KG1 (cell line): ENCODE results near the gene AGPS.
"Not testable (repeated sequence)": the region's sequence is repeated elsewhere in the genome, so short reads cannot be mapped to it uniquely, and the experiment has no call there.

Experiments used
- DNase-seq: peaks from one replicate; lab custom pipeline; 2025; lab: John Stamatoyannopoulos, UW

AGPS gene

DNA sequence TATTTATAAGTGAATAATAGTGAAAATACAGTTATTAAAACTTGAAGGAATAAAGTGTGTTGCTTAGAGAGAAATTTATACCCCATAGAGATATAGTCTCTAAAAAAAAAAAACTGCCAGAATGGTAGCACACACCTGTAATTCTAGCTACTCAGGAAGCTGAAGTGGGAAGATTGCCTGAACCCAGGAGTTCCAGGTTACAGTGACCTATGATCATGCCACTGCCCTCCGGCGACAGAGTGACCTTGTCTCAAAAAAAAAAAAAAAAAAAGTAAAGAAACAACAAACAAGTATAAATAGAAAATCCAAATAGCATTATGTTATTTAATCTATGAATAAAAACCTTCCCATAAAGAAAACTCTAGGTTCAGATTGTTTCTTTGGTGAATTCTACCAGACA, 7.4 kb upstream of the AGPS start:
- no peak for DNase-seq

DNA sequence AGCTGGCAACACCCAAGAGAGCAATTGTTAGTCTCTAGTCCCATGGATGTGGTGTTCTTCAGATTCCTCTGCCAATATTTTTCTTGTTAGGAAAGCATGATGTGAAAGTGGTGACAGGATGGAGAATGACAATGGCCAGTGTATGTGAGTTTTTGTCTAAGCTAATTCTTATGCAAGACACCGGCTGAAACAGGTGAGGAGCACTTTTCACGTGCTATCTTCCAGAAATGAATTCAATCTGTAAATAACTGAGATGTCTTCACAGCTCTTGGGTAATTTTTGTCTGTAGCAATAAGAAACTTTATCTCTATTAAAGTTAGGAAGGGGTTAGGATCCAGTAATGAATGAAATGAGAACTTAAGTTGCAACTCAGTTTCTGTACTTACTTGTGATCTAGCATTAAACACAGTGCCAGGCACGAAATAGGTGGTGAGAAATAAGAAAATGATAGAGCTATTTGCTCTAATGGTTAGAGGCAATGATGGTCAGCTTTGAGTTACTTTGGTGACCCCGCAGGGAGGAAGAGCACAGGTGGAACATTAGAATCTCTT, 676 bp upstream of the AGPS start:
- DNase-seq, result no peak

DNA sequence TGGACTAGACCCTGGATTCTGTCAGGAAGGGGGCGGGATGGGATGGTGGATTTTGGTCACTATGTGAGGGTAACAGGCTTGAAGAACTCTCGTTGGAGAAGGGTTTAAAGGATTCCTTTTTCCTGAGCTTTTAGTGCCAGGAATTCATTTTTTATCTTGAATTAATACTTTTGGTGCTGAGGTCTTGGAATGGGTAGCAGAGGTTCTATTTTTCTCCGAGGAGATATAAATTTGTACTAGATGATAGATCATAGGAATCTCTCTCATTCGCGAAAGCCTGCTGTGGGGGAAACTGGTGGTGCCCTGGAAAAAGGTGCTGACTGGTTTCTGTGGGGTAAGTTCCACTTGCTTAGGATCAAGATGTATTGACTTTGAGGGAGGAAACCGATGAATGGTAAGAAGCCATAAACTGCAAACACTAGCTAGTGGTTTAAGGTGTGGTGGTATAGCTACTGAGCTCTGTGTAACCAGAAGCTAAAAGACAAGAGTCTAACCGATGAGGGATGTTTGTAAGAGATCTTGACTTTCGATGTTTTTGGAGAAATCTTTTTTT, 706 bp downstream of the AGPS start:
- no peak for DNase-seq

DNA sequence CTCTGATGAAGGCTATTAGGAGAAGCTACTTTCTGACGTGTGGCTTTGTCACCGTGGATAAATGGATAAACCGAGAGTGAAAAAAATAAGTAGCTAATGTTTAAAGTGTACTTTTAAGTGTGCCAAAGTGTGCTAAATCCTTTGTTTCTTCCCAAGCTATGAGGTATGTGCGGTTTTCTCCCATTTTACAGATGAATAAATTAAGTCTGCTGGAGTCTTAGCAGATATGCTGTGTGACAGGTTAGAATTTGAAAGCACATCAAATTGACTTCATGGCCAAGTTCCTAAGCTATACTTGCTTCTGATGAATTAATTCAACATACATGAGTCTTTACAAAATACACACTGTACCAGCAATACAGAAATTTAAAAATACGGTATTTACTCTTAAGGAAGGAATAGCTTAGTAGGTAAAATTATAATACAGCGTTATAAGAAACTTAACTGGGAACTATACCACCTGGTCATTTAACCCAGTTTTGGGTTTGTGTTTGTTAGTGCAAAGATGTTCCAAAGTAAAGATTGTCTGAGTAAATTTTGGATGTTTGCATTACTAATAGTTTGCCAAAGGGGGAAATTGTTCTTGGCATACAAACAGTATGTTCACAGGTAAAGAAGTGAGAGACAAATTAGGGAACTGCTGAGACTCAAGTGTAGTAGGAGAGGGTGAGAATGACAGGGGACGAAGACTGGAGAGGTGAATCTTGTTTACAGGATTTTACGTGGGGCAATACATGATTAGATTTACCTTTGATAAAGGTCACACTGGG, 1.4 kb downstream of the AGPS start:
- no peak for DNase-seq

DNA sequence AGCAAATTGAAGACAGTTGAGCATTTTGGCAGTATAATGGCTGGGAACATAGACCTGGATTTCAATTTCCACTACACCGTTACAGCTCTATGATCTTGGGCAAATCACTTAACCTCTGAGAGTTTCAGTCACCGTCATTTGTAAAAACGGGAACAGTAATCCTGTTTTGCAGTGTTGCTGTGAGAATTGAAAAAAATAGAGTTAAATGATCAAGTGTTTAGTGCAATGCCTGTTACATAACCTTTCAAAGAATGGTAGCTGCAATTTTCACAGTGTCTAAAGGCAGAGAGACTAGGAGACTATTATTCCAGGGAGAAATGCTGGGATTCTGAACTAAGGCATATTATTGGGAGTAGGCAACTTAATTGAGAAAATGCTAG, 2.0 kb downstream of the AGPS start:
- DNase-seq, result no peak

DNA sequence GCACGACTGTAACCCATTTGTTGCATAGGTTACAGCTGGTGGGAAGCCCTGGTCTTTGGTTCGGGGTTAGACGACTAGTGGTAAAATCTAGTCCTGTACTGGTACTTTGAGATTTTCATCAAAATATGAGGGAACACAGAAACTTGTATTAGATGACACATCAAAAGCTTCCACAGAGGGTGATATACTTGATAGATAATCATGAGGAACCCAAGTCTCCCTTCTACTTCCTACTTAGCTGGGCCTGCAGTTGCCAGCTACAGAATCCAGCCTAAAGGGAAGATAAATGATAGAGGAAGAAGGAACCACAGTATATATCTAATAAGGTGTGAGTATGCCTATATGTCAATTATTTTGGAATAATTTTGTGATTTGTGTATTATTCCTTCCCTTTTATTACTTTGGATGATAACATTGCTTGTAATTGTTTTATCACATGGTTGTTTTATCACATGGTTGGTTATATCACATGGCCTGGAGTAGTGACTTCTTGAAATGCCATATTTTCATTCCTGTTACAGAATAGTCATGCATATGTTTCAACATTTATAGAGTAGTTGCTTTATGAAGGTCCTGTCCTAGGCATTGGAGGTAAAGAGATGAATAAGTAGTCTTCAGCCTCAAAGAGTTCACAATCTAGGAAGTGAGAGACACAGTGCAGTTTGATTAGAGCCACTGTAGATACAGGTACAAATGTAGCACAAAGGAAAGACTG, 2.9 kb downstream of the AGPS start:
- DNase-seq, result no peak

DNA sequence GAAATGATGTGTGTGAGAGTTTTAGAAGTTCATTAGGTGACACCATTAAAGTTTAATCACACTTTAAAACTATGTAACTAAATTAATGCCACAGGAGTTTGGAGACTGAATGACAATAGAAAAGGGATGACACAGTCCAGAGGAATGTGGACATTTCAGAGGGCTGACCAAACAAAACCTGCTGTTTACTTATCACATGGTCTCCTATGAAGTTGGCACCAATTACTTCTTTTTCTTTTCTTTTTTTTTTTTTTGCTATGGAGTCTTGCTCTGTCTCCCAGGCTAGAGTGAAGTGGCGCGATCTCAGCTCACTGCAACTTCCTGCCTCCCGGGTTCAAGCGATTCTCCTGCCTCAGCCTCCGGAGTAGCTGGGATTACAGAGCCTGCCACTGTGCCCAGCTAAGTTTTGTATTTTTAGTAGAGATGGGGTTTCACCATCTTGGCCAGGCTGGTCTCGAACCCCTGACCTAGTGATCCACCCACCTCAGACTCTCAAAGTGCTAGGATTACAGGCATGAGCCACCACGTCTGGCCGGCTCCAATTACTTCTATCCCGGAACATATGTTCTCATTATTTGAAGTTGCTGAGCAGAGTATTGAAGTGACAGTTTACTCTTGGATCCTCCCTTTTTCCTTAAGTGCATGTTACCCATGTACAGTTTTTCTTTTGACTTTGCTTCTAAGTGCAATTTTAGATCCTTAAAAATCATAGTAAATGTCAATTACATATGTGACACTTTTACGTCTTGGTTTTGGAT, 4.3 kb downstream of the AGPS start:
- no peak for DNase-seq

DNA sequence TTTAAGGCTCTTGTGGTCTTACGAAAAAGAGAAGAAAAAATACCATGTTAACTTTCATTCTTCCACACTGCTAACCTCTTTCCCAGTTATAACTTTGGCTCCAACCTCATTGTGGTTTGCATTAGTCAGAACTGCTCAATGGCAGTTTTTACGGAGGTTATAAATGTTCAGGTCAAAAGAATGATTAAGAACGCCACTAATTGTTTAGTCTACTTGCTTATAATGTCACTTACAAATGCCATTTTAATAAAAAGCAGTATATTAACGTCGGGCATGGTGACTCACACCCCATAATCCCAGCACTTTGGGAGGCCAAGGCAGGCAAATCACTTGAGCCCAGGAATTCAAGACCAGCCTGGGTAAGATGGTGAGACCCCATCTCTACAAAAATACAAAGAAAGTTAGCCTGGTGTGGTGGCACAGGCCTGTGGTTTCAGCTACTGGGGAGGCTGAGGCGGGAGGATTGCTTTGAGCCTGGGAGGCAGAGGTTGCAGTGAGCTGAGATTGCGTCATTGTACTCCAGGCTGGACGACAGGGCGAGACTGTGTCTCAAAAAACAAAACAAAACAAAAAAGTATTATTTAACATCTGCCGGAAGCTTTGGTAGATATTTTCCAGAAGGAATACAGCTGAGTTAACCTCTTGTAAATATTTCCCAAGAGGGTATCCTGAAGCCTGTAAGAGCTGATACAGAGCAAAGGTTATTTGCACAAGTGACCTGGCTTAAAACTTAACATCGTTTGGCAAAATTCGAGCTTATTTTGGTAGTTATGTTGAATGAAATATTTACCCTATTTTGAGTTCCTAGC, 5.1 kb downstream of the AGPS start:
- DNase-seq, result no peak

DNA sequence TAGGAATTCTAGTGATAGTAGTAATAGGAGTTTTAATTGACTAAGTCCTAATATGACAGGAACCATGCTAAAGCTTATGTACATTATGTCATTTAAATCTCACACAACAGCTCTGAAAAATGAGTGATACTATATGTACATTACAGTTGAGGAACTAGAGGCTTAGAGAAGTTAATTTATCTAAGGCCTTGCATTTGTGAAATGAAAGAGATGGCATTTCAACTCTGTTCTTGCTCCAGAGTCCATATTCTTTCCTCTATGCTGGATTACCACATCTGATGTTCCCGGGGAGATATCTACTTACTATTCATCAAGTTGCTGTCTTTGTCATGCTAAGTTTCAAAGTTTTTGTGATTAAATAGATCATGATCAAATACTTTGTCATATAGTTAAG, 5.7 kb downstream of the AGPS start:
- no peak for DNase-seq

DNA sequence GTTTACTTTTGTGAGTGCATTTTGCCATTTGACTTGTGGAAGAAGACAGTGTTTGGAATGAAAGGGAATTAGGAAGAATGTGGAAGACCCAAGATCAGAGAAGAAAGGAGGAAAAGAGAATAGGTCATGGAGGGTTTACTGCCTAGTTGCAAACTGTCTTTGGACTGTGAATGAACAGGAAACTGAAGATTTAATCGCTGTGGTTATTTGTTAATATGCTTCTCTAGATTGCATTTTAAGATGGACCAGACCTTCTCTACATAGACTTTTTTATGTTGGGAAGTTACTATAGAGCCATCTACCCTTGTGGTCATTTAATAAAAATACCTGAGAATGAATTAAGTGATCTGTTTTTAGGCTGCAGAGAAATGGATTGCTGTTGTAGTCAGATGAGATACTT, 6.2 kb downstream of the AGPS start:
- DNase-seq, result no peak

DNA sequence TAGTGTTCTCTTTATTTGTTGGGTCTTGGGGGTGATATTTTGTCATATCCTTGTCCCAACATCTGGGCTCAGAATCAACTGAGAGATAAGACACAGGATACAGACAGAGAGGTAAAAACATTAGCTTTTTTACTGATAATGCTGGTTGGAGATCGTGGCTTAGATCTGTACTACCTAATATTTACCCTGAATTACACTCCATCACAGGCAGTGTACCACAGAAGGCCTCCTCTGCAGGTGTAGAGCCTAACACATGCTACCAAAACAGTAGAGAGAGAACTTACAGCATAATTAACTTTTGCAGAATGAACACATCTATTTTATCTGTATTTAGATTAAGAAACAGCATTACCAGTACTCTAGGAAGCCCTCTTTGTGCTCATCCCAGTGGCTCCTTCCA, 6.8 kb downstream of the AGPS start:
- no peak for DNase-seq

DNA sequence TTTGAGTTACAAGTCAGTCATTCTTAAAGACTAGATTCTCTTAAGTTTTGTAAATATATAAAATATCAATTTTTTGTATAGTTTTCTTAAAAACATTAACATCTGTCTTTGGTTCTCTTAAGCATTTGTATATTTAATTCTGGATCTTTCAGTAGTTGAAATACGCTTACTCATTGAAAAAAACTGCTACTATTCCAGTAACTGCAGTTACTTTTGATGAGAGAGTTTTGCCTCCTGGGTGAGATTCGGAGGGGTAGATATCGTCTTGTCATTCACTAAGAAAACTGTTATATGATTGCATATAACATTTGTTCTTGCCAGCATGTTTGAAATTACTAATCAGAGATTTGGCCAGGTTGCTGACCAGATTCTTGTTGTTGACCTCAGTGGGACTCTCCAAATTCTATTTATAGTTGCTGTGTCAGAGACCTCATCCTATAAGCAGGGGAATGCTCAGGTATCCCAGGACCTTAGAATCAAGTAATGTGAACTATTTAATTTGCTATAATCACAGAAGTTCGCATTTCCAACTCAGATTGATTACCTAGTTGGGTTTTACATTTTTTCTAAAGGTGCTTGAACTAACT, 7.9 kb downstream of the AGPS start:
- DNase-seq, result no peak

DNA sequence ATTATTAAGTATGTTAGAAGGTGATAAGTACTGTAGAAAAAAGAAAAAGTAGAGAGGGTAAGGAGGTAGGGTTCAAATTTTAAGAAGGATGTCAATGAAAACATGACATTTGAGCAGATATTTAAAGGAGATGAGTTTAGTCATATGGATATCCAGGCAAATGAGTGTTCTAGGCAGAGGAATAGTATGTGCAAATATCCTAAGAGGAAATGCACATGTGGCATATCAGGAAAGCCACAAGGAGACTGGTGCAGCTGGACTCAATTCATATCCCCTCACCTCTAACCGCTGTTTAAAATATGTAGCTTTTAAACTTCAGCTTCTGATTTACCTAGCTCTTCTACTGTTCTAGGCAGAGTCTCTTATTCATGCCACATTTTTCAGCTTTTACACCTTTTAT, 9.5 kb downstream of the AGPS start:
- no peak for DNase-seq

DNA sequence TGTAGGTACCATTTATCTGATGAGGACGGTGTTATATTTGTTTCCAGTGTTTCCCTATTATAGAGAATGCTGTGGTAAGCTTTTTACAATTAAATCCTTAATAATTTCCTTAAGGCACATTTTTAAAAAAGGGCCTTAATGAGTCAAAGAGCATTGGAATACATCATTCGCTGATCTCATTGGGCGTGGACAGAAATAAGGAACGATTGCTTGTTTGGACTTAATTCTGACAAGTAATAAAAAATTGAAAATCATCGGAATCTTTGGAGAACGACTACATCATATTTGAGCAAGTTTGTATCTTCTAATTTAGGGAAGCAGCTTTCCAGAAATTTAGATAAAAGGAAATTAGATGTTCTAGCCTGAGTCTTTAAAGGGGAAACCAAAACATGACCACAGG, 11.3 kb downstream of the AGPS start:
- DNase-seq, result no peak

DNA sequence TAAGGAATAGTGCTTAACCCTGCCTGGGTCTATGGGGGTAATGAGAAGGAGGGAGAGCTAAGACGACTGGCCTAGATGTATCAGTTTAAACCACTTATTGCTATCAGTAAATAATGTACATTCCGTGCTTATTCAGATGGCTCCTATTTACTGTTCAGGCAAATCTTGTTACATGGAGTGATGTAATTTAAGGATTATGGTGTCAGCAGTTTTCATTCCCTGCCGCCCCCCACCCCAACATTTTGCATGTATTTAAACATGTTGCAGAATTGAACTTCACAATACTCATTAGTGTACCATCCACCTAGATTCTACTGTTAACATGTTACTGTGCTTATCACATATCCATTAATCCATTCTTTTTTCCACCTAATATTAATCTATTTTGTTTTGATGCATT, 11.7 kb downstream of the AGPS start:
- no peak for DNase-seq

DNA sequence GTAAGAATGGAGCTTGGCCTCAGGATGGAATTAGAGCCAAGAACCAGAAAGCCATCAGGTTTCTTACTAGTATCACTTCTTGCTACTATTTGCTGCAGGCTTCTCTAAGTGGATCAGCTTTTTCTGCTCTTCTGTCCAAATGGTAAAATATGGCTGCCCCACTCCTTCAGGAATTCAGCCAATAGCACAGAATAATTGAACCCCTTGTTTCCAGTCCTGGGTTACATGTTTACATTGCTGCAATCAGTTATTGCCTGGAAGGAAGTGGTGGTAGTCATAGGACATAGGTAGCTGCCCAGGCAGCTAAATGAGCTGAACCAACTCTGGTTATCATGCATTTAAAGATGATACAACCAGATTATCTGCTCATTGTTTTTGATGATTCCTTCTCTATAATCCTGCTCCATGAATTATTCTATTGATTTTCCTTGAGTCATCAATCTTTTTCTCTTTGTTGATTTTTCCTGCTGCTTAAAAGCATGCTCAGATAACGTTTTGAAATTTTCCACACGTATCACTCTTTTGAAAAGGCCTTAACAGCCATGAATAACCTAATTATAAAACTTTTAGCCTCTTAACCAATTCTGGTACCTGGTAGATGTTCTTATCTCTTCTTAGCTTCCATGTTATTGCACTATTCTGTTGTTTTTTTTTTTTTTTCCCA, 12.6 kb downstream of the AGPS start:
- DNase-seq, result no peak

DNA sequence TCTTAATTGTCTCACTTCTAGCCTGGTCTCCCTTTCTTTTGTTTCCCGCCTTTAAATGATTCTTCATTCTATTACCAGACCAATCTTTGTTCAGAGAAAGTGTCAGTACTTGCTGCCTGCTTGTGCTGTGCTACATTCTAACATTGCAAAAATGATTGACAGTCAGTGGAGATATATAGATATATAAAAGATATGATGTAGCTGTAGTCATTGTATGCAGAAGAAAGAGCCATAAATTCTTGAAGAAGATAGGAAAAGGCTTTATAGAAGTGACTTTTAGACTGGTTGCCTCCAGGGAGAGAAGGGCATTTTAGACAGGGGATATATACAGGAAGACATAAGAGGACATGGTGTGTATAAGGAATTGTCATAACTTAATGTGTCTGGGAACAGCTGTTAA, 13.6 kb downstream of the AGPS start:
- no peak for DNase-seq

DNA sequence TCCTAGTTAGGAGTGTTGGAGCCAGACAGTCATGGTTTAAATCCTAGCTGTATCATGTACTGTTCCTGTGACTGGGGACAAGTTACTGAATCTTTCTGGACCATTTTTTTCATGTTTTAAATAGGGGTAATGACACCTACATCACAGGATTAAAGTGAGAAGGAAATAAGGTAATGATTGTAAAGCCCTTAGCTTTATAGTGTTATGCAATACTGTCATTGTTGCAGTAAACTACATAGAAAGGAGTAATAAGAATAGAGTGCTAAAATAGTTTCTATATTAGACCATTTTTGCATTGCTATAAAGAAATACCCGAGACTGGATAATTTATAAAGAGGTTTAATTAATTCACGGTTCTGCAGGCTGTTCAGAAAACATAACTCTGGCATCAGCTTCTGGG, 14.5 kb downstream of the AGPS start:
- no peak for DNase-seq

DNA sequence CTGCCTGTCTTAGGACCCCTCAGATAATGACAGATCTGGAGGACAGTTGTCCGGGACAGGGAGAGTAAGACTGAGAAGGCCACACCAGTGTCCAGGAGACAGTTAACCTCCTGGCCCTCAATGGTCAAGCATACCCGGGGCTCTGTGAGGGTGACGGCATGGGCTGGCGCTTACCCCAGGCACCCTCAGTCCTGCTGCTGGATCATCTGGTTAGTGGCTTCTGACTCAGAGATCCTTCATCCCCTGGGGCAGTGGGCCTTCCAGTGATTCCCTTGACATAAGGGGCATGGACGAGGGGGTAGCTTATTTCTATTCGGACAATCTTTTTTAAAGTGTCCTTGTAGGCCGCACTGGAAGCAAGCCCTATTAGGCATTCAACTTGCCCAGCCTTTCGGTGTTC, 18.1 kb downstream of the AGPS start:
- not testable (repeated sequence) for DNase-seq

DNA sequence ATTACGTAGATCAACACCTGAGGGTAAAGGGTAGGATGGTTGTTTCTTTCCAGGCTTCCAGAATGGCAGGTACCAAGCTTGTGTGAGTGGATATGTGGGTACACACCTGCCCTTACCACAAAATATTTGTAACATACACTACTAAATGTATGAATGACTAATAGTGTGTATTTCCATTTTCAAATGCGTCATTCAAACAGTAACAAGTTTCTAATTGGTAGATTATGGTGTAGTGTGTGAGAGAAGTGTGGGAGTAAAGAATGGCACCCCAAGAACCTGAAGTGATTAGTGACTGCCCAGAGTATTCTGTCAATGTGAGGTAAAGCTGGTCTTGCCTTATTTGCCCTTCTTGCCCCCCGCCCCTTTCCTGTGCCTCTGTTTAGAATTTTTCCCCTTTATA, 21.1 kb downstream of the AGPS start:
- DNase-seq, result no peak

DNA sequence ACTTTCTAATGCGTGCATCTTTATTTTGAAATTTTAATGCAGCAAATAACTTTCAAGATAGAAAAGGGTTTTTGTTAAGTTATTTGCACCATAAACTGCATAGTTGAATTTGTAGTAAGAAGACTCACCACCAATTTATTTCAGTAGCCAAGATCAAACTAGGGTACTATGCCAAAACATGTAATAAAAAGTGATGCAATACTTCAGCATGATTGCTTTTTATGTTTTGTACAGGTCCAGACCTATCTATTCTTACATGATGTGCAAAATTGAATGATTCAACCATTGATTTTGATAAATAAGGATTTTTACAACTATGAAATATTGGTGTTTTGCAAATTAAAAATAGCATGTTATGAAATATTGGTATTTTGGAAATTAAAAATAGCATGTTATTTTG, 26.7 kb downstream of the AGPS start:
- no peak for DNase-seq
